ENCODE measurements around the gene MAP2K7.

MAP2K7 gene

GRCh38 chr19:7901337-7901736 lies 2.3 kb upstream of the MAP2K7 start:
- H3K9ac ChIP-seq (ENCODE audit: low read depth, low read length), result no peak overlapping the region
- no peak overlapping the region for H3K27ac ChIP-seq (ENCODE audit: low read depth, low read length)
- no peaks in the 10 kb centered on the region for H3K9me3 ChIP-seq (ENCODE audit: control insufficient read depth, insufficient read depth, low read length)

GRCh38 chr19:7902796-7903243 lies 857 bp upstream of the MAP2K7 start:
- H3K4me1 ChIP-seq (ENCODE audit: control insufficient read depth, insufficient read depth, low read length), result peaks cover 6% of the 10 kb centered on the region; the same call in 1 of the 2 replicates
- H3K9ac ChIP-seq (ENCODE audit: low read depth, low read length), result peak overlapping the region; percentile 65
- peaks cover 18% of the 10 kb centered on the region; the same call in 1 of the 2 replicates for H3K36me3 ChIP-seq (ENCODE audit: control insufficient read depth, insufficient read depth, low read length)
- H3K27me3 ChIP-seq (ENCODE audit: control insufficient read depth, insufficient read depth, low read length), result no peaks in the 10 kb centered on the region
- peak overlapping the region; percentile 86 for H3K27ac ChIP-seq (ENCODE audit: low read depth, low read length)
- H3K9me3 ChIP-seq (ENCODE audit: control insufficient read depth, insufficient read depth, low read length), result no peaks in the 10 kb centered on the region
- peak overlapping the region; percentile 69 for H3K4me3 ChIP-seq (ENCODE audit: low read depth, low read length)

More at GRCh38 chr19:7901337-7901736, 2.3 kb upstream of the MAP2K7 start:
- no peak overlapping the region for H3K4me3 ChIP-seq (ENCODE audit: low read depth, low read length)
- H3K36me3 ChIP-seq (ENCODE audit: control insufficient read depth, insufficient read depth, low read length), result peaks cover 17% of the 10 kb centered on the region; the same call in 1 of the 2 replicates
- peaks cover 6% of the 10 kb centered on the region; the same call in 1 of the 2 replicates for H3K4me1 ChIP-seq (ENCODE audit: control insufficient read depth, insufficient read depth, low read length)
- H3K27me3 ChIP-seq (ENCODE audit: control insufficient read depth, insufficient read depth, low read length), result no peaks in the 10 kb centered on the region

- no peaks in the 10 kb centered on the region for H3K27me3 ChIP-seq (ENCODE audit: control insufficient read depth, insufficient read depth, low read length)
- peak overlapping the region; percentile 88 for H3K27ac ChIP-seq (ENCODE audit: low read depth, low read length)
- H3K4me1 ChIP-seq (ENCODE audit: control insufficient read depth, insufficient read depth, low read length), result peaks cover 6% of the 10 kb centered on the region; the same call in 1 of the 2 replicates
- H3K4me3 ChIP-seq (ENCODE audit: low read depth, low read length), result peak overlapping the region; percentile 92
- peaks cover 15% of the 10 kb centered on the region; the same call in 1 of the 2 replicates for H3K36me3 ChIP-seq (ENCODE audit: control insufficient read depth, insufficient read depth, low read length)
- H3K9ac ChIP-seq (ENCODE audit: low read depth, low read length), result peak overlapping the region; percentile 62; the same call in 1 of the 2 replicates
- no peaks in the 10 kb centered on the region for H3K9me3 ChIP-seq (ENCODE audit: control insufficient read depth, insufficient read depth, low read length)
Measured at GRCh38 chr19:7904074-7905020, 670 bp downstream of the MAP2K7 start.

DNA sequence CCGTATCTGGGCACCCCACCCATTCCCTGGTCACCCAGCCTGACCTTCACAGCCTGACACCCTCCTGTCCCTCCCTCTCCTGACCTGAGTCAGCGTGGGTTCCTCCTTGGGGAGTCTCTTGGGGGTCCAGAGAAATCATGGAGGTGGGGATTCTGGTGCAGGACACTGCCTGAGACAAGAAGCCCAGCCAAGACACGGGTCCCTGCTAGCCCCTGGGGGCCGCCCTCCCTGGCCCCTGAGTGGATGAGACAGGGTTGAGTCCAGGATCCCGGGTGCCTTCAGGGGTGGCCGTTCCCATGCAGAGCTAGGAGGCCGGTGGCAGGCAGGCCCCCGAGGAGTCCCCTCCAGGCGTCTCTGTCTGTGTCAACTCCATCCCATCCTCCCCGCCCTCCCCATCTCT lies 1.6 kb downstream of the MAP2K7 start:
- Histone ChIP-seq H3K9ac (ENCODE audit: low read depth, low read length) (no peak overlapping the region), H3K27ac (ENCODE audit: low read depth, low read length) (no peak overlapping the region)

DNA sequence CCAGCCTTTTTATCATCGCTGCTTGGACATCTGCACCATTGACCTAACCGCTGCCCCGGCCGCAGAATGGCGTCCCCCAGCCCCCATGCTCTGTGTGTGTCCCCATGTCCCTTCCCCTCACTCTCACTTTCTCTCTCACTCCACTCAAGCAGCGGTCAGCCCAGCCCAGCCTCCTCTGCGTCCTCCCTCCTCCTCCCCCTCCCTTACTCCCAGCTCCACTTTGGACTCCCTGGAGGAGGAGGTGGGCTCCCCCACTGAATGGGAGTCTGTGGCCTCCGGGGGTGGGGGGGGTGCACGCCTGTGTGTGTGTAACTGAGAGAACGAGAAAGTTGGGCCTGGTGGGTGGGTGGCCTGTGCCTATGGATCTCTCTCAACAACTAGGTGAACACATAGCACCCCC lies 2.2 kb downstream of the MAP2K7 start:
- H3K27me3 ChIP-seq (ENCODE audit: control insufficient read depth, insufficient read depth, low read length), result no peaks in the 10 kb centered on the region
- H3K4me3 ChIP-seq (ENCODE audit: low read depth, low read length), result no peak overlapping the region
- peaks cover 19% of the 10 kb centered on the region for H3K36me3 ChIP-seq (ENCODE audit: control insufficient read depth, insufficient read depth, low read length)
- H3K27ac ChIP-seq (ENCODE audit: low read depth, low read length), result no peak overlapping the region
- no peaks in the 10 kb centered on the region for H3K9me3 ChIP-seq (ENCODE audit: control insufficient read depth, insufficient read depth, low read length)
- peaks cover 6% of the 10 kb centered on the region; the same call in 1 of the 2 replicates for H3K4me1 ChIP-seq (ENCODE audit: control insufficient read depth, insufficient read depth, low read length)
- H3K9ac ChIP-seq (ENCODE audit: low read depth, low read length), result no peak overlapping the region

More for the DNA sequence above, 1.6 kb downstream of the MAP2K7 start:
- Histone ChIP-seq H3K4me3 (ENCODE audit: low read depth, low read length) (no peak overlapping the region), H3K4me1 (ENCODE audit: control insufficient read depth, insufficient read depth, low read length) (peaks cover 6% of the 10 kb centered on the region; the same call in 1 of the 2 replicates), H3K27me3 (ENCODE audit: control insufficient read depth, insufficient read depth, low read length) (no peaks in the 10 kb centered on the region), H3K9me3 (ENCODE audit: control insufficient read depth, insufficient read depth, low read length) (no peaks in the 10 kb centered on the region), H3K36me3 (ENCODE audit: control insufficient read depth, insufficient read depth, low read length) (peaks cover 16% of the 10 kb centered on the region)

GRCh38 chr19:7907122-7907521 lies 3.4 kb downstream of the MAP2K7 start:
- H3K27ac ChIP-seq (ENCODE audit: low read depth, low read length), result no peak overlapping the region
- peaks cover 30% of the 10 kb centered on the region for H3K36me3 ChIP-seq (ENCODE audit: control insufficient read depth, insufficient read depth, low read length)
- no peak overlapping the region for H3K9ac ChIP-seq (ENCODE audit: low read depth, low read length)
- H3K4me3 ChIP-seq (ENCODE audit: low read depth, low read length), result no peak overlapping the region
- H3K4me1 ChIP-seq (ENCODE audit: control insufficient read depth, insufficient read depth, low read length), result peaks cover 6% of the 10 kb centered on the region; the same call in 1 of the 2 replicates
- H3K9me3 ChIP-seq (ENCODE audit: control insufficient read depth, insufficient read depth, low read length), result no peaks in the 10 kb centered on the region
- H3K27me3 ChIP-seq (ENCODE audit: control insufficient read depth, insufficient read depth, low read length), result no peaks in the 10 kb centered on the region

DNA sequence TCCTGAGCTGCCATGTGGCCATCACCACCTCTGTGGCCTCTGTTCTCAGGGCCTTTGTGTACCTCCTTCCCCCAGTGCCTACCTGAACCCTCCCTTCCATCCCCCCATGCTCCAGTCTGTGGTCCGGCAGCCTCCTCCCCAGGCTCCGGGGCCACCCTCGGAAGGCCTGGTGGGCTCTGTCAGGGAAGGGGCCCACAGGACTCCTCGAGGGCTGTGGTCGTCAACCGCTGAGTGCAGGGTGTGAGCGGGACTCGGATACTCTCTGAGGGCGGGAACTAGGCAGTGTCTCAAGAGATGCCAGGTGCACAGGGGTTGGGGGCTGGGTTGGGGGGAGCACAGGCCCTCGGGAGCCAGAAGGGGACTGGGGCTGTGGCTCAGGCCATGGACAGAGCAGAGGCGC lies 3.9 kb downstream of the MAP2K7 start:
- H3K9ac ChIP-seq (ENCODE audit: low read depth, low read length), result no peak overlapping the region
- no peak overlapping the region for H3K4me3 ChIP-seq (ENCODE audit: low read depth, low read length)
- H3K27me3 ChIP-seq (ENCODE audit: control insufficient read depth, insufficient read depth, low read length), result no peaks in the 10 kb centered on the region
- H3K36me3 ChIP-seq (ENCODE audit: control insufficient read depth, insufficient read depth, low read length), result peaks cover 32% of the 10 kb centered on the region
- no peak overlapping the region for H3K27ac ChIP-seq (ENCODE audit: low read depth, low read length)
- no peaks in the 10 kb centered on the region for H3K9me3 ChIP-seq (ENCODE audit: control insufficient read depth, insufficient read depth, low read length)
- peaks cover 6% of the 10 kb centered on the region; the same call in 1 of the 2 replicates for H3K4me1 ChIP-seq (ENCODE audit: control insufficient read depth, insufficient read depth, low read length)

GRCh38 chr19:7908078-7908699 lies 4.5 kb downstream of the MAP2K7 start:
- no peak overlapping the region for H3K9ac ChIP-seq (ENCODE audit: low read depth, low read length)
- peaks cover 35% of the 10 kb centered on the region for H3K36me3 ChIP-seq (ENCODE audit: control insufficient read depth, insufficient read depth, low read length)
- H3K4me1 ChIP-seq (ENCODE audit: control insufficient read depth, insufficient read depth, low read length), result peaks cover 4% of the 10 kb centered on the region; the same call in 1 of the 2 replicates

GRCh38 chr19:7908742-7909461 lies 5.2 kb downstream of the MAP2K7 start:
- H3K4me3 ChIP-seq (ENCODE audit: low read depth, low read length), result no peak overlapping the region
- H3K27ac ChIP-seq (ENCODE audit: low read depth, low read length), result no peak overlapping the region
- H3K9me3 ChIP-seq (ENCODE audit: control insufficient read depth, insufficient read depth, low read length), result no peaks in the 10 kb centered on the region
- H3K27me3 ChIP-seq (ENCODE audit: control insufficient read depth, insufficient read depth, low read length), result no peaks in the 10 kb centered on the region
- H3K4me1 ChIP-seq (ENCODE audit: control insufficient read depth, insufficient read depth, low read length), result peaks cover 4% of the 10 kb centered on the region; the same call in 1 of the 2 replicates
- H3K9ac ChIP-seq (ENCODE audit: low read depth, low read length), result no peak overlapping the region
- peaks cover 35% of the 10 kb centered on the region for H3K36me3 ChIP-seq (ENCODE audit: control insufficient read depth, insufficient read depth, low read length)

More at GRCh38 chr19:7908078-7908699, 4.5 kb downstream of the MAP2K7 start:
- Histone ChIP-seq H3K4me3 (ENCODE audit: low read depth, low read length) (no peak overlapping the region), H3K27ac (ENCODE audit: low read depth, low read length) (no peak overlapping the region), H3K27me3 (ENCODE audit: control insufficient read depth, insufficient read depth, low read length) (no peaks in the 10 kb centered on the region), H3K9me3 (ENCODE audit: control insufficient read depth, insufficient read depth, low read length) (no peaks in the 10 kb centered on the region)

DNA sequence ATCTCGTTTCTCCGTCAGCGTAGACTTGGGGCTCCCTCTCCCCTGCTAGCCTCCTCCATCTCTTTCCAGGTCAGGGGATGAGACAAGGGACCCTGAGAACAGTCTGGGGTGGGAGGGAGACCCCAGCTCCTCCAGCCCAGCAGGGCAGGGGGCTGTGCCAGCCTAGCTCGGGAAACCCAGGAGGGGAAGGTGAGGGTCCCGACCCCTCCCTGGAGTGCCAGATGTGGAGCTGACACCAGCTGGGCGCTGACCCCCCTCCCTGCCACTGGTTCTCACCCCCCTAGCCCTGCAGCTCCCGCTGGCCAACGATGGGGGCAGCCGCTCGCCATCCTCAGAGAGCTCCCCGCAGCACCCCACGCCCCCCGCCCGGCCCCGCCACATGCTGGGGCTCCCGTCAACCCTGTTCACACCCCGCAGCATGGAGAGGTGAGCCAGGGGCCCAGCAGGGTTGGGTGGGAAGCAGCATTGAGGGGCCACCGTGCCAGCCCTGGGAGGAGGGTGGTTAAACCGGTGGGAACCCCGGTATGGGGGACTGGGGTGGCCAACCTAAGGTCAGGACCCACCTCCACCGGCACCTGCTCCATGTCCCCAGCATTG lies 5.9 kb downstream of the MAP2K7 start:
- Histone ChIP-seq H3K27me3 (ENCODE audit: control insufficient read depth, insufficient read depth, low read length) (peaks cover under 1% of the 10 kb centered on the region; the same call in 1 of the 2 replicates), H3K27ac (ENCODE audit: low read depth, low read length) (no peak overlapping the region), H3K9ac (ENCODE audit: low read depth, low read length) (no peak overlapping the region), H3K36me3 (ENCODE audit: control insufficient read depth, insufficient read depth, low read length) (peaks cover 35% of the 10 kb centered on the region), H3K9me3 (ENCODE audit: control insufficient read depth, insufficient read depth, low read length) (no peaks in the 10 kb centered on the region), H3K4me3 (ENCODE audit: low read depth, low read length) (no peak overlapping the region), H3K4me1 (ENCODE audit: control insufficient read depth, insufficient read depth, low read length) (peaks cover 3% of the 10 kb centered on the region; the same call in 1 of the 2 replicates)
